Pericardium fibroblast (primary cell): ENCODE measurements around the gene ZNF486. TPM values are rescaled to one million over a fixed set of nuclear protein-coding genes. Genes with fewer than 3 reads are reported as not detected.

ENCODE experiments used
- total RNA-seq: library from RNA; depleted of rRNA; stranded (reverse); fragments of >200 nt; gene quantifications from 2 replicates; pipeline ENCODE4 v1.2.3, GENCODE V29; 2015

ZNF486 gene
- 3.2 and 4.0 TPM in 2 replicates for total RNA-seq

DNA sequence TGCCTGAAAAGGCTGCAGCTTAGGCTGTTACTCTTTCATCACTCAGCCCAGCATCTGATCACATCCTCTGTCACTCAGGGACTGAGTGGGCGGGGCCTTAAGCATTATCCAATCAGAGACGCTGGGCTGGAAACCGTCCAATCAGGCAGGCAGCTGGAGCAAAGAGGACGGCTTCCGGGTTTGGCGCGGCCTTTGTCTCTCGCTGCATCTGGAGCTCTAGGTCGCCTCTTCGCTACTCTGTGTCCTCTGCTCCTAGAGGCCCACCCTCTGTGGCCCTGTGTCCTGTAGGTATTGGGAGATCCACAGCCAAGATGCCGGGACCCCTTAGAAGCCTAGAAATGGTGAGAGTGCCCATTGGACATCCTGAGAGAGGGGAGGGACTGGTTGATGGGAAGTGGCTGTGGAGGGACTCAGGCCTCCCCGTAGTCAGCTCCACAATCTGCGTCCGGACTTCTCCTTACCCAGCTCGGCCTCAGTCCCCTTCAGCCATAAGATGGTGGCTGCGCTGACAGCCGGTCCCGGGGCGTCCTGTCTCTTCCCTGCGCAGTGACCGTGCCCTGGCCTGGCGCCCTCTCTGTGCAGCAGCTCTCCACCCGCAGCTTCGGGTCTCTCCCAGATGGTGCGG is at the start of gene ZNF486:
Gene ZNF486 (plus strand): TSS at position 195 of the 625 bp plus-strand sequence. CDS start 117 bp downstream, at position 312.

Other genes with a start within 250 kb of the ZNF486 start
- 0.35 and 3.4 TPM in 2 replicates for gene ZNF682, start 127.7 kb upstream of the ZNF486 start, total RNA-seq
- gene ZNF90, start 89.2 kb upstream of the ZNF486 start, total RNA-seq: 0.70 and 1.1 TPM in 2 replicates